ENCODE data around the gene SORCS3. TPM values are rescaled to one million over a fixed set of nuclear protein-coding genes. Genes with fewer than 3 reads are reported as not detected.

Gene SORCS3
- total RNA-seq, 4 donors from 2014 or later = not detected

- WGBS, 2 donors = 3 to 8% methylated on average over 14 to 15 of the region's 40 CpGs
- Histone ChIP-seq H3K27me3 (peaks cover 5 to 90% (median 19%) of the 10 kb centered on the region in 4 donors), H3K9me3 (no peaks in the 10 kb centered on the region), H3K4me1 (peaks cover 0 to 42% (median 12%) of the 10 kb centered on the region in 3 donors), H3K27ac (no peak overlapping the region), H3K4me3 (peak overlapping the region in 2 of 4 donors; percentile 22 to 29), H3K36me3 (no peaks in the 10 kb centered on the region)
- DNase-seq = no peak
- intact Hi-C loops (cut with DNase I) = no loop called here
- TF ChIP-seq POLR2A (IDR thresholded peaks at IDR 0.05) = no peak
- no peak for TF ChIP-seq CTCF (IDR thresholded peaks at IDR 0.05)
Measured at GRCh38 chr10:104639590-104640338, 1.3 kb upstream of the SORCS3 start.

GRCh38 chr10:104640339-104641186 lies 527 bp upstream of the SORCS3 start:
- intact Hi-C loops (cut with DNase I) = no loop called here

GRCh38 chr10:104641937-104642657 lies 1.0 kb downstream of the SORCS3 start:
- TF ChIP-seq CTCF (IDR thresholded peaks at IDR 0.05) = no peak
- no peak for TF ChIP-seq POLR2A (IDR thresholded peaks at IDR 0.05)
- intact Hi-C loops (cut with DNase I) = no loop called here
- Histone ChIP-seq H3K4me1 (peaks cover 0 to 42% (median 12%) of the 10 kb centered on the region in 3 donors), H3K9me3 (no peaks in the 10 kb centered on the region), H3K36me3 (no peaks in the 10 kb centered on the region), H3K27me3 (peaks cover 5 to 98% (median 19%) of the 10 kb centered on the region in 4 donors), H3K27ac (no peak overlapping the region), H3K4me3 (peak overlapping the region in 3 of 4 donors; percentile 5 to 37 (median 9))
- 3% methylated on average over 12 to 14 of the region's 47 CpGs for WGBS, 2 donors
- no peak for DNase-seq

More at GRCh38 chr10:104640339-104641186, 527 bp upstream of the SORCS3 start:
- Histone ChIP-seq H3K4me1 (peaks cover 0 to 42% (median 12%) of the 10 kb centered on the region in 3 donors), H3K27me3 (peaks cover 5 to 90% (median 19%) of the 10 kb centered on the region in 4 donors), H3K9me3 (no peaks in the 10 kb centered on the region), H3K36me3 (no peaks in the 10 kb centered on the region), H3K4me3 (peak overlapping the region in 2 of 4 donors; percentile 22 to 29), H3K27ac (no peak overlapping the region)
- no peak for DNase-seq
- 6 to 11% methylated on average over 6 to 8 of the region's 82 CpGs for WGBS, 2 donors
- TF ChIP-seq POLR2A (IDR thresholded peaks at IDR 0.05) (no peak), CTCF (IDR thresholded peaks at IDR 0.05) (no peak)

- Histone ChIP-seq H3K4me1 (peaks cover 0 to 42% (median 12%) of the 10 kb centered on the region in 3 donors), H3K27ac (no peak overlapping the region), H3K36me3 (no peaks in the 10 kb centered on the region), H3K4me3 (peak overlapping the region in 3 of 4 donors; percentile 5 to 37 (median 9)), H3K9me3 (no peaks in the 10 kb centered on the region), H3K27me3 (peaks cover 5 to 99% (median 19%) of the 10 kb centered on the region in 4 donors)
- WGBS, 2 donors = 18 to 20% methylated on average over 11 to 13 of the region's 43 CpGs
- DNase-seq = no peak
- intact Hi-C loops (cut with DNase I) = no loop called here
- no peak for TF ChIP-seq POLR2A (IDR thresholded peaks at IDR 0.05)
- TF ChIP-seq CTCF (IDR thresholded peaks at IDR 0.05) = peak in 1 of 6 experiments; percentile 19
Measured at GRCh38 chr10:104642658-104643302, 1.7 kb downstream of the SORCS3 start.

Data from esophagus squamous epithelium (tissue), 5 donors.